LNCaP clone FGC (cell line): ENCODE measurements around the gene NXPH2.

Source experiments
- DNase-seq: peaks from one replicate; pipeline ENCODE4 v3.0.0-alpha.2; 2011; ENCODE audit warnings: low read depth
- H3K4me3 ChIP-seq: 2 replicates; pipeline ENCODE4 v1.5.1; 2011; ENCODE audit warnings: mild to moderate bottlenecking, low read depth, low read length, control low read depth
- CTCF ChIP-seq: IDR thresholded peaks from 2 replicates; pipeline ENCODE4 v1.5.1; 2012; ENCODE audit warnings: mild to moderate bottlenecking; ENCODE audit not compliant: control insufficient read depth, insufficient read depth; ENCODE audit errors: extremely low read depth

NXPH2 gene

GRCh38 chr2:138779406-138779780, 797 bp downstream of the NXPH2 start:
- no peak overlapping the region for H3K4me3 ChIP-seq
- no peak for DNase-seq
- no peak for TF ChIP-seq CTCF

DNA sequence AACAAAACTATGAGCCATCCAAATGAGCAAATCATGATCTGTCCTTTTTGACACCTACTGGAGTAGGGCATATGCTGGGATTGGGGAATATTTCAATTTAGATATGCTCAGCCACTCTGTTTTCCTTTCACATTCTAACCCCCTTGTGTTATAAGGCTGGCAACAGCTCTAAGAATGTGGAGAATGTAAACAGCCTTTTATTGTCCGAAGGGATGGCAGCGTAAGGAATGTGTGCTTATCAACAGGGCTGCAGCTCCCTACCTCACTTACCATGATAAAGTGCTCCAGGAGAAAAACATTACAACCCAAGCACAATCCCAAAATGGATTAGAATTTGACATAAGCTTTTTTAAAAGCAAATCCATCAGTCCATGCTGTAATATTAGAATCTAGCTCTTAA, 2.2 kb downstream of the NXPH2 start:
- DNase-seq: peak; percentile 18

GRCh38 chr2:138775736-138776135, 4.5 kb downstream of the NXPH2 start:
- no peak overlapping the region for H3K4me3 ChIP-seq
- DNase-seq: no peak
- TF ChIP-seq CTCF: no peak

More for the DNA sequence above, 2.2 kb downstream of the NXPH2 start:
- H3K4me3 ChIP-seq: no peak overlapping the region
- no peak for TF ChIP-seq CTCF

DNA sequence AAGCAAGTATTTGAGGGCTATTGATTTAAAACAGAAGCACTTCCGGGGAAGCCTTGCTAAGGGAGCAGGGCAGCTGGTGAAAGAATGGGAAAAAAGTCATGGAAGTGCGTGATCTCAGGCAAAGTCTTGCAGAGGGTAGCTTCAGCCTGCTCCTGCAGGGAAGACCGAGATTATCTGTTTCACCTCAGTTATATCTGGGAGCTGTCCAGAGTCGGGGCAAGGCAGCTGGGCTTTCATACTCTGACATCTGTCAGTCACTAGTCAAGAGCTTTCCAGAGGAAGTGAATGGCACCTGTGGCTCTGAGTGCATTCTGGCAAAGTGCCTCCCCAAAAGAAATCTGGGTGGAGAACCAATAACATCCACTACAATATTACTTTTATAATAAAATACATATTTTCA, 8.7 kb downstream of the NXPH2 start:
- no peak for DNase-seq
- no peak for TF ChIP-seq CTCF
- no peak overlapping the region for H3K4me3 ChIP-seq

GRCh38 chr2:138767101-138767500, 13.1 kb downstream of the NXPH2 start:
- H3K4me3 ChIP-seq: no peak overlapping the region
- no peak for TF ChIP-seq CTCF
- DNase-seq: no peak

DNA sequence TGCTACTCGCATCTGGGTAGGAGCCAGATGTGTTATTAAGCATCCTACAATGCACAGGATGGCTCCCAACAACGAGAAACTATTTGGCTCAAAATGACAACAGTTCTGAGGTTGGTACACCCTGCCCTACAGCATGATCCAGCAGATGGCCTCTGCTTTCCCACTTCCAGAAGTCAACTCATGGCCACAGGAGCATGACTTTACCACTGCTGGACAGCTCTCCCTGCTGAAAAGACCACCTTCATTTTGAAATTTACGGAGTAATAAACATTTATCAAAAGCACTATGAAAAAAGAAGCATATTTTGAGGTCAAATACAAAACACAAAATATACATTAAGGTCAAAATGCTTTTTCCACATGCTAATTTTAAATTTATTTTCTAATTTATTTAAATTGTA, 13.7 kb downstream of the NXPH2 start:
- no peak for TF ChIP-seq CTCF
- no peak for DNase-seq
- H3K4me3 ChIP-seq: no peak overlapping the region

DNA sequence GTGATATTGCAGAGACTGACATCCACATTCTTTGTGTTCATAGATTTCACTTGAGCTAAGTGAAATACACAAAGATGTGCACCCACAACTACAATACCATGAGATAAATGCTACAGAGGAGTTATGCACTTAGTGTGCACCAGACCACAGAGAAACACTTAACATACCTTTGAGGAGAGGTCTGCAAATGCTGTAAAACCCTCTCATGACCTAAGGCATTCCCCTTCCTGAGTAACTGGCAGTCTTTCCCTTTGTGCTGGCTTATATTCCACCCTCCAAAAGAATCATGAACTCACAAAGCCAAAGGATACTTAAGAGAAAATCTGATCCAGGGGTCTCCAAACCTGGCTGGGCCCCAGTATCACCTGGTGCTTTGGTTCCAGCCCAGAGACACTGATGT, 16.2 kb downstream of the NXPH2 start:
- no peak for DNase-seq
- TF ChIP-seq CTCF: no peak
- H3K4me3 ChIP-seq: no peak overlapping the region
